Neural cell (in vitro differentiated cells): ENCODE measurements around the gene UBAP1. TPM values are rescaled to one million over a fixed set of nuclear protein-coding genes. Genes with fewer than 3 reads are reported as not detected.

Experiments
- H2AFZ ChIP-seq: fragments of 200-600, 300-800 bp; sonication (generic), shearing (Covaris generic); 2 replicates; pipeline ENCODE4 v1.6.0; 2014; ENCODE audit warnings: low read depth, mild to moderate bottlenecking, antibody characterized with exemption, low read length, moderate library complexity
- H3F3A ChIP-seq: fragments of 200-600 bp; shearing (Covaris generic); 2 replicates; pipeline ENCODE4 v1.6.1; 2016; ENCODE audit warnings: mild to moderate bottlenecking, moderate library complexity, mixed read lengths, antibody characterized with exemption, low read length; ENCODE audit not compliant: insufficient read depth, poor library complexity, severe bottlenecking
- H3K27ac ChIP-seq: fragments of 200-600, 300-800 bp; sonication (generic), shearing (Covaris generic); 2 replicates; pipeline ENCODE4 v1.5.1; 2014; ENCODE audit warnings: mild to moderate bottlenecking, low read length, moderate library complexity
- H3K27me3 ChIP-seq: fragments of 300-800, 200-600 bp; sonication (generic), shearing (Covaris generic); 2 replicates; pipeline ENCODE4 v1.6.0; 2014; ENCODE audit warnings: mild to moderate bottlenecking, low read depth, low read length, moderate library complexity; ENCODE audit not compliant: insufficient read depth
- H3K36me3 ChIP-seq: fragments of 300-800, 200-600 bp; sonication (generic), shearing (Covaris generic); 2 replicates; pipeline ENCODE4 v1.5.1; 2014; ENCODE audit warnings: mild to moderate bottlenecking, antibody characterized with exemption, low read length, moderate library complexity; ENCODE audit not compliant: insufficient read depth
- H3K4me2 ChIP-seq: fragments of 300-800, 200-600 bp; sonication (generic), shearing (Covaris generic); 2 replicates; pipeline ENCODE4 v1.6.0; 2014; ENCODE audit warnings: mild to moderate bottlenecking, low read length
- H3K4me3 ChIP-seq: fragments of 300-800, 200-600 bp; sonication (generic), shearing (Covaris generic); 2 replicates; pipeline ENCODE4 v1.5.1; 2014; ENCODE audit warnings: mild to moderate bottlenecking, low read length, moderate library complexity
- H3K79me2 ChIP-seq: fragments of 200-600 bp; shearing (Covaris generic); replicated peaks from 2 replicates; pipeline ENCODE4 v1.6.0; 2014; ENCODE audit warnings: mild to moderate bottlenecking, low read length, moderate library complexity; ENCODE audit not compliant: insufficient read depth
- H3K9ac ChIP-seq: fragments of 300-800, 200-600 bp; sonication (generic), shearing (Covaris generic); 2 replicates; pipeline ENCODE4 v1.6.1; 2016; ENCODE audit warnings: mild to moderate bottlenecking, low read length, mixed read lengths
- H3K9me2 ChIP-seq: fragments of 200-600 bp; shearing (Covaris generic); 2 replicates; pipeline ENCODE4 v1.6.1; 2016; ENCODE audit warnings: mild to moderate bottlenecking, low read length, mixed read lengths; ENCODE audit not compliant: insufficient read depth
- H3K9me3 ChIP-seq: fragments of 200-600, 300-800 bp; sonication (generic), shearing (Covaris generic); 2 replicates; pipeline ENCODE4 v1.6.1; 2016; ENCODE audit warnings: mild to moderate bottlenecking, mixed run types, low read length, moderate library complexity, mixed read lengths
- H4K20me1 ChIP-seq: fragments of 200-600 bp; shearing (Covaris generic); 2 replicates; pipeline ENCODE4 v1.6.1; 2016; ENCODE audit warnings: mild to moderate bottlenecking, mixed run types; ENCODE audit not compliant: insufficient read depth
- CTCF ChIP-seq: fragments of 450-650 bp; IDR thresholded peaks from 2 replicates; pipeline ENCODE4 v1.5.1; 2014; ENCODE audit warnings: antibody characterized with exemption, mild to moderate bottlenecking, moderate library complexity; ENCODE audit not compliant: poor library complexity, severe bottlenecking
- EP300 ChIP-seq: fragments of 450-650 bp; conservative IDR thresholded peaks from 2 replicates; pipeline ENCODE4 v1.6.1; 2014; ENCODE audit warnings: antibody characterized with exemption, mild to moderate bottlenecking, moderate library complexity; ENCODE audit not compliant: poor library complexity, severe bottlenecking
- EZH2 ChIP-seq: fragments of 200-600, 300-800 bp; shearing (Covaris generic), sonication (generic); IDR thresholded peaks from 2 replicates; pipeline ENCODE4 v1.6.1; 2014; ENCODE audit warnings: antibody characterized with exemption, low read length, borderline replicate concordance, mild to moderate bottlenecking; ENCODE audit not compliant: insufficient read depth, poor library complexity, severe bottlenecking
- MXI1 ChIP-seq: fragments of 450-650 bp; conservative IDR thresholded peaks from 2 replicates; pipeline ENCODE4 v1.6.1; 2014; ENCODE audit warnings: antibody characterized with exemption, mild to moderate bottlenecking; ENCODE audit not compliant: poor library complexity, severe bottlenecking
- POLR2AphosphoS5 ChIP-seq: IDR thresholded peaks from 2 replicates; pipeline ENCODE4 v1.6.1; 2012
- RAD21 ChIP-seq: fragments of 450-650 bp; conservative IDR thresholded peaks from 2 replicates; pipeline ENCODE4 v1.6.1; 2014; ENCODE audit warnings: antibody characterized with exemption, mild to moderate bottlenecking, moderate library complexity
- REST ChIP-seq: IDR thresholded peaks from 2 replicates; pipeline ENCODE4 v1.6.1; 2012; ENCODE audit warnings: borderline replicate concordance
- SMC3 ChIP-seq: fragments of 450-650 bp; conservative IDR thresholded peaks from 2 replicates; pipeline ENCODE4 v1.6.1; 2014; ENCODE audit warnings: antibody characterized with exemption, mild to moderate bottlenecking, moderate library complexity; ENCODE audit not compliant: poor library complexity
- TAF1 ChIP-seq: IDR thresholded peaks from 2 replicates; pipeline ENCODE4 v1.6.1; 2012; ENCODE audit warnings: low read depth
- polyA plus RNA-seq: library from polyadenylated mRNA; depleted of rRNA; stranded (reverse); fragments of >200 nt; gene quantifications from 2 replicates; pipeline ENCODE4 v1.2.3, GENCODE V29; 2014

UBAP1 gene
- polyA plus RNA-seq, 1 donor from 2014 or later, result 35.1 TPM

GRCh38 chr9:34140853-34141252 is 38.0 kb upstream of the UBAP1 start:
- H3K4me2 ChIP-seq, result no peak overlapping the region
- no peak overlapping the region for H3K4me3 ChIP-seq
- no peak overlapping the region for H3K27ac ChIP-seq
- TF ChIP-seq RAD21 (no peak), TAF1 (no peak), CTCF (no peak), POLR2AphosphoS5 (no peak), SMC3 (no peak), EP300 (no peak), EZH2 (no peak), MXI1 (no peak), REST (no peak)
- H3K79me2 ChIP-seq, result no peaks in the 10 kb centered on the region
- no peaks in the 10 kb centered on the region for H3K36me3 ChIP-seq
- H3F3A ChIP-seq, result no peaks in the 10 kb centered on the region
- H2AFZ ChIP-seq, result no peak overlapping the region
- H3K9ac ChIP-seq, result no peak overlapping the region
- no peaks in the 10 kb centered on the region for H4K20me1 ChIP-seq
- no peaks in the 10 kb centered on the region for H3K9me2 ChIP-seq
- no peaks in the 10 kb centered on the region for H3K27me3 ChIP-seq
- H3K9me3 ChIP-seq, result no peaks in the 10 kb centered on the region

GRCh38 chr9:34143116-34143515 is 35.7 kb upstream of the UBAP1 start:
- no peaks in the 10 kb centered on the region for H3K79me2 ChIP-seq
- TF ChIP-seq CTCF (no peak), REST (no peak), EZH2 (no peak), TAF1 (no peak), MXI1 (no peak), RAD21 (no peak), EP300 (no peak), POLR2AphosphoS5 (no peak), SMC3 (no peak)
- no peaks in the 10 kb centered on the region for H3K9me2 ChIP-seq
- no peak overlapping the region for H3K4me2 ChIP-seq
- no peaks in the 10 kb centered on the region for H4K20me1 ChIP-seq
- H3K27ac ChIP-seq, result no peak overlapping the region
- no peak overlapping the region for H3K9ac ChIP-seq
- no peaks in the 10 kb centered on the region for H3K9me3 ChIP-seq
- H3K36me3 ChIP-seq, result no peaks in the 10 kb centered on the region
- no peak overlapping the region for H3K4me3 ChIP-seq
- no peaks in the 10 kb centered on the region for H3F3A ChIP-seq
- no peaks in the 10 kb centered on the region for H3K27me3 ChIP-seq
- H2AFZ ChIP-seq, result no peak overlapping the region
